Subcutaneous abdominal adipose tissue (tissue), 5 donors: ENCODE measurements around the gene DOCK11.

ENCODE experiments used
- H3K27ac ChIP-seq: one replicate; pipeline ENCODE4 v1.7.0; 2013; ENCODE audit warnings: low read depth, mild to moderate bottlenecking, inconsistent platforms, low read length, moderate library complexity
- H3K27me3 ChIP-seq, 5 donors: one replicate each; pipeline ENCODE4 v1.7.0; 2013; ENCODE audit warnings: low read length in 5 of 5, inconsistent platforms in 1 of 5; ENCODE audit not compliant: control insufficient read depth in 5 of 5, insufficient read depth in 4 of 5
- H3K36me3 ChIP-seq, 5 donors: one replicate each; pipeline ENCODE4 v1.7.0; 2013; ENCODE audit warnings: low read length in 5 of 5; ENCODE audit not compliant: control insufficient read depth in 5 of 5, insufficient read depth in 5 of 5
- H3K4me1 ChIP-seq, 5 donors: one replicate each; pipeline ENCODE4 v1.7.0; 2013; ENCODE audit warnings: low read length in 5 of 5, mild to moderate bottlenecking in 3 of 5, moderate library complexity in 1 of 5; ENCODE audit not compliant: control insufficient read depth in 5 of 5, insufficient read depth in 5 of 5
- H3K4me3 ChIP-seq, 5 donors: one replicate each; pipeline ENCODE4 v1.7.0; 2013; ENCODE audit warnings: low read length in 5 of 5, low read depth in 1 of 5
- H3K9ac ChIP-seq, 5 donors: one replicate each; pipeline ENCODE4 v1.7.0; 2013; ENCODE audit warnings: low read length in 5 of 5, mild to moderate bottlenecking in 4 of 5, moderate library complexity in 3 of 5
- H3K9me3 ChIP-seq, 5 donors: one replicate each; pipeline ENCODE4 v1.7.0; 2013; ENCODE audit warnings: low read length in 5 of 5; ENCODE audit not compliant: control insufficient read depth in 5 of 5
- donor health status: healthy.
- donor health status: healthy.
- donor health status: healthy.
- donor health status: healthy.
- donor health status: healthy.

Gene DOCK11

DNA sequence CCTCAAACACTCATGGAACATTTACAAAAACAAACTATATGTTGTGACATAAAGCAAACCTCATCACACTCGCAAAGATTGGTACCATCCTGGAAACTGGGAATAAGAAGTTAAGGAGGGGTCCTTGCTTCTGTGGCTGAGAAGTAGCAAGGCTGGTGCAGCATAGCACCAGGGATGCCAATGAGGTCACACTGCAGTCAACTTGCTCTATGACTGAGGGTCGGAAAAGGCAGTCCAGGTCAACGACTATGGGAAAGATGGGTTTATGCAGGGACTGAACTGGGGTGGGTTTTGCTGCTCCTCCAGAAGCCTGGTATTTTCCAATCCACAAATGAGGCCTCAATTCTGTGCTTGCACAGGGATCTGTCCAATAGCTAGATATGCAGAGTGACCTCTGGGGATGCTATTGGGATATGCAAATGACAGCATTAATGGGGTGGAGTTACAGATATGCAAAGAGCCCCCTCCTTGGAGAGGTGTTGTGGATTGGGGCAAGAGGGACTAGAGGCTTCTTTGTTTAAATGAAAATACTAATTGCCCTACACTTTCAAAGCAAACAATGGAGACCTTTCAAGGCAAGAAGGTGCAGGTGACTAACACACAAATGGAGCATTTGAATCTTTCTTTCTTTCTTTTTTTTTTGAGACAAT is 224.6 kb downstream of the DOCK11 start:
- no peak overlapping the region for H3K27ac ChIP-seq
- no peak overlapping the region for H3K4me3 ChIP-seq
- peaks cover 0 to 19% (median 7%) of the 10 kb centered on the region in 5 donors for H3K4me1 ChIP-seq
- H3K36me3 ChIP-seq = no peaks in the 10 kb centered on the region
- H3K9ac ChIP-seq = no peak overlapping the region
- peaks cover 0 to 2% (median 0%) of the 10 kb centered on the region in 5 donors for H3K9me3 ChIP-seq
- H3K27me3 ChIP-seq = peaks cover 0 to 4% (median 0%) of the 10 kb centered on the region in 5 donors

- Histone ChIP-seq H3K27ac (no peak overlapping the region), H3K4me3 (no peak overlapping the region), H3K9ac (no peak overlapping the region), H3K36me3 (no peaks in the 10 kb centered on the region), H3K4me1 (peaks cover 0 to 36% (median 16%) of the 10 kb centered on the region in 5 donors), H3K27me3 (peaks cover 0 to 4% (median 0%) of the 10 kb centered on the region in 5 donors), H3K9me3 (peaks cover 0 to 2% (median 0%) of the 10 kb centered on the region in 5 donors)
Observed at GRCh38 chrX:118723376-118723775, 227.8 kb downstream of the DOCK11 start.

GRCh38 chrX:118724365-118724764 is 228.8 kb downstream of the DOCK11 start:
- H3K27ac ChIP-seq = peak overlapping the region; percentile 89
- H3K9me3 ChIP-seq = peaks cover 0 to 2% (median 0%) of the 10 kb centered on the region in 5 donors
- H3K4me1 ChIP-seq = peaks cover 0 to 39% (median 19%) of the 10 kb centered on the region in 5 donors
- H3K27me3 ChIP-seq = peaks cover 0 to 4% (median 0%) of the 10 kb centered on the region in 5 donors
- no peaks in the 10 kb centered on the region for H3K36me3 ChIP-seq
- H3K9ac ChIP-seq = no peak overlapping the region
- H3K4me3 ChIP-seq = no peak overlapping the region

GRCh38 chrX:118724775-118725174 is 229.2 kb downstream of the DOCK11 start:
- H3K4me3 ChIP-seq = no peak overlapping the region

GRCh38 chrX:118726396-118726795 is 230.8 kb downstream of the DOCK11 start:
- peak overlapping the region; percentile 89 for H3K27ac ChIP-seq
- H3K36me3 ChIP-seq = no peaks in the 10 kb centered on the region
- peaks cover 0 to 2% (median 0%) of the 10 kb centered on the region in 5 donors for H3K9me3 ChIP-seq
- peak overlapping the region in 1 of 5 donors; percentile 67 for H3K4me3 ChIP-seq
- no peaks in the 10 kb centered on the region for H3K27me3 ChIP-seq
- H3K4me1 ChIP-seq = peaks cover 0 to 38% (median 25%) of the 10 kb centered on the region in 5 donors
- peak overlapping the region in 1 of 5 donors; percentile 70 for H3K9ac ChIP-seq

More at GRCh38 chrX:118724775-118725174, 229.2 kb downstream of the DOCK11 start:
- H3K36me3 ChIP-seq = no peaks in the 10 kb centered on the region
- H3K27ac ChIP-seq = peak overlapping the region; percentile 89
- no peak overlapping the region for H3K9ac ChIP-seq
- H3K27me3 ChIP-seq = peaks cover 0 to 4% (median 0%) of the 10 kb centered on the region in 5 donors
- peaks cover 0 to 40% (median 20%) of the 10 kb centered on the region in 5 donors for H3K4me1 ChIP-seq
- H3K9me3 ChIP-seq = peaks cover 0 to 2% (median 0%) of the 10 kb centered on the region in 5 donors

DNA sequence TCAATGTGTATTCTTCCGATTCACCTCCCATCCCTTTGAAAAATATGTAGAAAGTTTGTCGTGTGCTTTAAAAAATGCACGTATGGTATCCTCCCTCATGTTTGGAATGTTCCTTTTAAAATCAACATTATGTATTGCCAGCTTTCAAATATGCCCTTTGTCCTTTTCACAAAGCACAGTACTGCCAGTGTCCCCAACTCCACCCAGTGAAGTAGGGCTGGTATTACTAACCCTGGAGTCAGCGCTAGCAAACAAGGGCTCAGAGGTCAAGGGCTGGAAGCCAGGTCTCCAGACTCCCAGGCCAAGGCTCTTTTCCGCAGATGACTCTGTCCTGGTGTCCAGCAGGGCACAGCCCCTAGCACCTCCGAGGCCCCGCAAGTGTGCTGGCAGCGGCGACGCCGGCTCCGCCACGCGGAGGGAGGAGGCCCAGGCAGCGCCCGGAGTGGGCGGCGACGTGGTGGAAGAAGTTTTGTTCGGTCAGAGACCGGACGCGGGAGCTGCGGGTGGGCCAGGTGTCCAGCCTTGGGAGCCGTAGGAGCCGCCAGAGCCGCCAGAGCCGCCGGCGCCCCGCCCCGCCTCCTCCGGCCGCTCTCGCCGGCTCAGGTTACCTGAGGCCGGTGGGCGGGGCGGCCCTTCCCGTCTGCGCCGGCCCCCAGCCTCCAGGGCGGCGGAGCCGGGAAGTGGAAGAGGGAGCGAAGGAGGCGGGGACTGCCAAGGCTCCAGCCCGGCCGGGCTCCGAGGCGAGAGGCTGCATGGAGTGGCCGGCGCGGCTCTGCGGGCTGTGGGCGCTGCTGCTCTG is 231.5 kb downstream of the DOCK11 start, which contains the start of gene IL13RA1:
Gene IL13RA1, plus strand, starts transcription at position 720 of the 799 bp plus-strand sequence. Its CDS starts 33 bp downstream, at position 753.
- Histone ChIP-seq H3K4me1 (peaks cover 0 to 37% (median 25%) of the 10 kb centered on the region in 5 donors), H3K9ac (peak within 1 kb of the TSS in 4 of 5 donors; percentile 53 to 81 (median 73))

GRCh38 chrX:118727686-118728339 is 232.2 kb downstream of the DOCK11 start:
- Histone ChIP-seq H3K9me3 (no peaks in the 10 kb centered on the region), H3K4me1 (peaks cover 0 to 37% (median 25%) of the 10 kb centered on the region in 5 donors), H3K4me3 (peak overlapping the region; percentile 56 to 70 (median 60)), H3K36me3 (no peaks in the 10 kb centered on the region), H3K27ac (peak overlapping the region; percentile 89), H3K9ac (peak overlapping the region in 4 of 5 donors; percentile 46 to 81 (median 73)), H3K27me3 (no peaks in the 10 kb centered on the region)

More for the DNA sequence above, 231.5 kb downstream of the DOCK11 start, which contains the start of gene IL13RA1:
- Histone ChIP-seq H3K36me3 (no peaks in the 10 kb centered on the region), H3K27ac (peak within 1 kb of the TSS; percentile 89), H3K9me3 (peaks cover 0 to 2% (median 0%) of the 10 kb centered on the region in 5 donors), H3K4me3 (peak within 1 kb of the TSS; percentile 56 to 70 (median 60)), H3K27me3 (no peaks in the 10 kb centered on the region)

DNA sequence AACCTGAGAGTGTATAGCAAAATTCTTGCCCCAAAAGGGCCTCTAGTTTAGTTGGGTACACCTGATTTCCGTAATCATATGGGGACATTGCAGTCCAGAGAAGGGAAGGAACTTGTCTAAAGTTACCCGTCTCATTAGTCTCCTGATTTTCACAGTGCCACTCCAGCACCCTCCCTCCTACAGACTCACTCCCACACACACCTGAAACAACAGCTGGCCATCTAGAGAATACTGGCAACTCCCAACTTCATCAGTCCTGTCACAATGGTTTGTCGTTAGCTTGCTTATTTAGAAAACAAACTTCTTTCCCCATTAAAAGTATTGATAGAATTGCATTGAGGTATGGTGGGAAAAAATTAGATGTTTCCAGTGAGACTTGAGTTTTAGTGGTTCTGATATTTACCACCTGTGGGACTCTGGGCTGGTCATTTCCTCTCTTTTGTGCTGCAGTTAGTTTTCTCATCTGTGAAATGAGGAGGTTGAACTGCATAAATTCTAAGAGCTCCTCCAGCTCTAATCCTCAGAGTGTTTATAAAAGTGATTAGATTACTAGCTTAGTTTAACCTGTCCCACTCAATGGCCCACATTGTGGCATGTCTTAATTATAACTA is 233.5 kb downstream of the DOCK11 start:
- Histone ChIP-seq H3K27ac (no peak overlapping the region), H3K27me3 (no peaks in the 10 kb centered on the region), H3K36me3 (no peaks in the 10 kb centered on the region), H3K9me3 (peaks cover 0 to 4% (median 0%) of the 10 kb centered on the region in 5 donors), H3K4me3 (peak overlapping the region; percentile 32 to 70 (median 60)), H3K9ac (peak overlapping the region in 1 of 5 donors; percentile 81), H3K4me1 (peaks cover 0 to 37% (median 25%) of the 10 kb centered on the region in 5 donors)

- peaks cover 0 to 4% (median 0%) of the 10 kb centered on the region in 5 donors for H3K9me3 ChIP-seq
- no peaks in the 10 kb centered on the region for H3K36me3 ChIP-seq
- no peak overlapping the region for H3K9ac ChIP-seq
- H3K4me1 ChIP-seq = peaks cover 0 to 24% (median 14%) of the 10 kb centered on the region in 5 donors
- H3K27ac ChIP-seq = peak overlapping the region; percentile 6
- no peaks in the 10 kb centered on the region for H3K27me3 ChIP-seq
- peak overlapping the region in 1 of 5 donors; percentile 2 for H3K4me3 ChIP-seq
Observed at GRCh38 chrX:118730500-118731247, 235.1 kb downstream of the DOCK11 start.
